Prostate gland (tissue), 2 donors: ENCODE measurements around the gene TOMM20. TPM values are rescaled to one million over a fixed set of nuclear protein-coding genes. Genes with fewer than 3 reads are reported as not detected.
"Not testable (repeated sequence)": the region's sequence is repeated elsewhere in the genome, so short reads cannot be mapped to it uniquely, and the experiment has no call there.

Experiments used
- DNase-seq: peaks from one replicate; pipeline ENCODE4 v3.0.0-alpha.2; 2019; ENCODE audit warnings: low spot score
- H3K27ac ChIP-seq, 2 donors: fragments of 200-600 bp; sonication (generic); 2 replicates each; pipeline ENCODE4 v1.5.1; 2017 to 2019
- H3K27me3 ChIP-seq: fragments of 200-600 bp; sonication (generic); replicated peaks from 2 replicates; pipeline ENCODE4 v1.5.1; 2019; ENCODE audit not compliant: insufficient read depth
- H3K36me3 ChIP-seq, 2 donors: fragments of 200-600 bp; sonication (generic); 1 replicate in 1 of 2; 2 replicates in 1 of 2; pipeline versions ENCODE4 v1.5.1 to v1.8.1; 2017 to 2019
- H3K4me1 ChIP-seq: fragments of 200-600 bp; sonication (generic); replicated peaks from 2 replicates; pipeline ENCODE4 v1.5.1; 2019
- H3K4me3 ChIP-seq, 2 donors: fragments of 200-600 bp; sonication (generic); 2 replicates each; pipeline ENCODE4 v1.5.1; 2017 to 2019
- H3K9me3 ChIP-seq: fragments of 200-600 bp; sonication (generic); 2 replicates; pipeline ENCODE4 v1.5.1; 2017
- POLR2A ChIP-seq: fragments of 450-650 bp; IDR thresholded peaks from one replicate; pipeline ENCODE4 v1.6.1; 2016; ENCODE audit warnings: antibody characterized with exemption, mild to moderate bottlenecking
- POLR2AphosphoS5 ChIP-seq: sonication (generic); formaldehyde crosslinking; IDR thresholded peaks from one replicate; pipeline ENCODE4 v1.6.1; 2017; ENCODE audit warnings: antibody characterized with exemption
- WGBS: methylation state at CpG from one replicate; pipeline ENCODE4 v1.1.5; 2018; 5-methylcytosine and 5-hydroxymethylcytosine counted together
- intact Hi-C: fragments of 100-400 bp; cut with DNase I; formaldehyde crosslinking; loops from one replicate; pipeline ENCODE4 v1.14.2; 2022
- total RNA-seq, 2 donors: library from RNA; depleted of rRNA; stranded (reverse); fragments of >200 nt; gene quantifications; one replicate each; pipeline ENCODE4 v1.1.0, GENCODE V29; 2016
- TF ChIP-seq, protein P1 (sequence below), 4 experiments: fragments of 200-600 bp in 2 of 4; fragments of 450-650 bp in 2 of 4; sonication (generic) in 2 of 4; IDR thresholded peaks; 1 replicate in 3 of 4; 2 replicates in 1 of 4; pipeline ENCODE4 v1.5.1; 2016 to 2019; ENCODE audit warnings: antibody characterized with exemption in 4 of 4, mild to moderate bottlenecking in 2 of 4, moderate library complexity in 2 of 4

Gene TOMM20
- total RNA-seq, 2 donors from 2014 or later: 77.1 to 135 TPM

DNA sequence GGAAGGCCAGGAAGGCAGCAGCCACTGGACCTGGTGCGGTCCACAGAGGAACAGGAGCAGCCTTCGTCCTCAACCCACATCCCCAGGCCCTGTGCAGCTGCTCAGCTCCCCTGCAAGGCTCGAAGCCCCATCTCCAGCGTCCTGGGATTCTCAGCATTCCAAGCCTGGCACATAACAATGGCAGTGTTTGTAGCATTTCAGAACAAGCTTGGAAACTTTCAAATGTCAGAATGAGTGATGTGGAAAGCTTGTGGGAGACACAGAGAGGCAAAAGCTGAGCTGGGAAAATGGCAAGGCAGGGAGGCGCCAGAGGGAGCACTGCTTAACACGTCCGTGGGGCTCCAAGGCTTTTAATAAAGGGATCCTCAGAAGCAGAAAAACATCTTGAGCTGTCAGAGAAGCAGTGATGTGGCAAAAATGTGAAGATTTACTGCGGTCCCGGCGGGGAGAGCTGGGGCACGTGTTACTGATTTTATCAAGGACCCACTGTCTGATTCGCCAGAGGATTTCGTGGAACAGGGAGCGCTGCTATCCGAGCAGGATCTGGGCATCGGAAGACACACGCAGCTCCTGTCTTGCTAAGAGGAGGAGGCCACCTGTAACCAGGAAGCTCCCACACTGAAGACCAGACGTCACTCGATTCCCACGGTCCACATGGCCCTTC, 38.1 kb downstream of the TOMM20 start:
- intact Hi-C loops: loop anchor here (5.0 kb wide), 1 partner anchor 327 kb away; no protein-coding TSS in a partner anchor
- no peaks in the 10 kb centered on the region for H3K36me3 ChIP-seq
- no peaks in the 10 kb centered on the region for H3K4me1 ChIP-seq
- TF ChIP-seq, protein P1, sequence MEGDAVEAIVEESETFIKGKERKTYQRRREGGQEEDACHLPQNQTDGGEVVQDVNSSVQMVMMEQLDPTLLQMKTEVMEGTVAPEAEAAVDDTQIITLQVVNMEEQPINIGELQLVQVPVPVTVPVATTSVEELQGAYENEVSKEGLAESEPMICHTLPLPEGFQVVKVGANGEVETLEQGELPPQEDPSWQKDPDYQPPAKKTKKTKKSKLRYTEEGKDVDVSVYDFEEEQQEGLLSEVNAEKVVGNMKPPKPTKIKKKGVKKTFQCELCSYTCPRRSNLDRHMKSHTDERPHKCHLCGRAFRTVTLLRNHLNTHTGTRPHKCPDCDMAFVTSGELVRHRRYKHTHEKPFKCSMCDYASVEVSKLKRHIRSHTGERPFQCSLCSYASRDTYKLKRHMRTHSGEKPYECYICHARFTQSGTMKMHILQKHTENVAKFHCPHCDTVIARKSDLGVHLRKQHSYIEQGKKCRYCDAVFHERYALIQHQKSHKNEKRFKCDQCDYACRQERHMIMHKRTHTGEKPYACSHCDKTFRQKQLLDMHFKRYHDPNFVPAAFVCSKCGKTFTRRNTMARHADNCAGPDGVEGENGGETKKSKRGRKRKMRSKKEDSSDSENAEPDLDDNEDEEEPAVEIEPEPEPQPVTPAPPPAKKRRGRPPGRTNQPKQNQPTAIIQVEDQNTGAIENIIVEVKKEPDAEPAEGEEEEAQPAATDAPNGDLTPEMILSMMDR (IDR thresholded peaks at IDR 0.05): no peak
- TF ChIP-seq POLR2A (no peak), POLR2AphosphoS5 (no peak)
- H3K4me3 ChIP-seq: no peak overlapping the region
- no peak for DNase-seq
- H3K9me3 ChIP-seq: no peaks in the 10 kb centered on the region
- no peaks in the 10 kb centered on the region for H3K27me3 ChIP-seq
- 32% methylated on average over 20 of the region's 20 CpGs for WGBS
- no peak overlapping the region for H3K27ac ChIP-seq

DNA sequence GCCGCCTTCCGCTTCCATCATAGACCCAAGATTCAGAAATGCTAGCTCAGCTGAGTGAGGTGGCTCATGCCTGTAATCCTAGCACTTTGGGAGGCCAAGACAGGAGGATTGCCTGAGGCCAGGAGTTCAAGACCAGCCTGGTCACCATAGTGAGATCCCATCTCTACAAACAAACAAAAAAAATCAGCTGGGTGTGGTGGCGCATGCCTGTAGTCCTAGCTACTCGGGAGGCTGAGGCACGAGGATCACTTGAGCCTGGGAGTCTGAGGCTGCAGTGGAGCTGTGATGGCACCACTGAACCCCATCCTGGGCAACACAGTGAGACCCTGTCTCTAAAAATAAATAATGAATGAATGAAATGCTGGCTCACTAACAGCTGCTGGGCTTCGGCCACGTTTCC, 39.7 kb downstream of the TOMM20 start:
- DNase-seq: no peak
- WGBS: 95% methylated on average over 7 of the region's 7 CpGs
- Histone ChIP-seq H3K4me3 (no peak overlapping the region), H3K9me3 (no peaks in the 10 kb centered on the region), H3K4me1 (no peaks in the 10 kb centered on the region), H3K36me3 (no peaks in the 10 kb centered on the region), H3K27ac (no peak overlapping the region), H3K27me3 (no peaks in the 10 kb centered on the region)
- intact Hi-C loops: no loop called here
- TF ChIP-seq POLR2A: no peak
- TF ChIP-seq POLR2AphosphoS5: no peak
- TF ChIP-seq, protein P1 (IDR thresholded peaks at IDR 0.05): no peak

DNA sequence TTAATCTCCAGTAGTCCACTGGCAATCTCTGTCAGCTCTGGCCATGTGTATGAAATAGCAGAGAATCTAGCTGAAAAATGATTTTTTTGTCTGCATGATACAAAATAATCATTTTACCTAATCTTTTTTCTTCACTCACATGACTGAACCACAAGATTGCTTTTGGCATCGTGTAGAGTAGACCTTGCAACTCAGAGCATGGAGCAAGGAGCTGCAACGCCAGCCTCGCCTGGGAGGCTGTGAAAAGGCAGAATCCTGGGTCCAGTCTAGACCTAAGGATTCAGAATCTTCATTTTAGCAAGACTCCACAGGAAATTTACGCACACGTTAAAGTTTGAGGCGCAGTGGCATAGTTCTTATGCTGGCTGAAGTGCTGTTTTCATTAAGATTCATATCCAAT, 40.2 kb downstream of the TOMM20 start:
- DNase-seq: no peak
- Histone ChIP-seq H3K4me1 (no peaks in the 10 kb centered on the region), H3K27ac (no peak overlapping the region), H3K36me3 (no peaks in the 10 kb centered on the region), H3K9me3 (no peaks in the 10 kb centered on the region), H3K27me3 (no peaks in the 10 kb centered on the region), H3K4me3 (no peak overlapping the region)
- 83% methylated on average over 6 of the region's 6 CpGs for WGBS
- TF ChIP-seq, protein P1 (IDR thresholded peaks at IDR 0.05): no peak
- no peak for TF ChIP-seq POLR2A
- TF ChIP-seq POLR2AphosphoS5: no peak
- intact Hi-C loops: no loop called here

DNA sequence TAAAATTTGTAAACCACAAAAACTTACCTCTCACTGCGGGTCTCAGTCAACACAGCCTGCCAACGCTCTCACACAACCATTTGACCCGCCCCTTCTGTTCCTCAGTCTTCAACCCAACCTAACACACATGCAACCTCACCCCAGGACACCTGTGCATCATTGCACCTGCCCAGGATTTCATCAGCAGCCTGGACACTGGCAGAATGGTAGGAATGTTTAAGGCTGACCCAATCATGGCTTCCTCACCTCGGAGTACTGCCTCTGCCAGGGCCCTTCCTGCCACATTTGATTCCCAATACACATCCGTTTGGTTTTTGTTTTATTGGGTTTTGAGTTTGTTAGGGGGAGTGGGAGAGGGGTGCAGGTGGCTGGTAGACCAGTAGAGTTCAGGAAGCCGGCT, 40.7 kb downstream of the TOMM20 start:
- intact Hi-C loops: no loop called here
- Histone ChIP-seq H3K36me3 (no peaks in the 10 kb centered on the region), H3K27me3 (no peaks in the 10 kb centered on the region), H3K4me3 (no peak overlapping the region), H3K27ac (no peak overlapping the region), H3K9me3 (no peaks in the 10 kb centered on the region), H3K4me1 (peaks cover 4% of the 10 kb centered on the region)
- DNase-seq: no peak
- TF ChIP-seq POLR2A (no peak), POLR2AphosphoS5 (no peak)
- TF ChIP-seq, protein P1 (IDR thresholded peaks at IDR 0.05): no peak
- 89% methylated on average over 6 of the region's 6 CpGs for WGBS

DNA sequence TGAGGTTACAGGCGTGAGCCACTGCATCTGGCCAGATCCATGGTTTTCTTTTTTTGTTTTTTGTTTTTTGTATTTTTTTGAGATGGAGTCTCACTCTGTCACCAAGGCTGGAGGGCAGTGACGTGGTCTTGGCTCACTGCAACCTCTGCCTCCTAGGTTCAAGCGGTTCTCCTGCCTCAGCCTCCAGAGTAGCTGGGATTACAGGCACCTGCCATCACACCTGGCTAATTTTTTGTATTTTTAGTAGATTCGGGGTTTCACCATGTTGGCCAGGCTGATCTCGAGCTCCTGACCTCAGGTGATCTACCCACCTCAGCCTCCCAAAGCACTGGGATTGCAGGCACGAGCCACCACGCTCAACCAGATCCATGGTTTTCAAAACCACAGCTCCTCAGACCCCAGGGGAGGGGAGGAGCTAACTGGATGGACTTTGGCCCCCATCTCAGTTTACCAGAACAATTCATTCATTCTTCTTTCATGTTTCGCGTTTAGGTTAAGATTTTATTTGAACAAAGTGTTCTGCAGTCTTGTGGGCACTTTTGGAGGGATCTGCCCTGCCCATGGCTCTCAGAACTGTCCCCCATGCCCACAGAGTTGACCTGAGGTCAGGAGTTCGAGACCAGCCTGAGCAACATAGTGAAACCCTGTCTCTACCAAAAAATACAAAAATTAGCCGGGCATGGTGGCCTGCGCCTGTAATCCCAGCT, 43.1 kb downstream of the TOMM20 start:
- H3K27me3 ChIP-seq, H3K27ac ChIP-seq, H3K9me3 ChIP-seq, intact Hi-C loops, H3K4me1 ChIP-seq, DNase-seq, H3K36me3 ChIP-seq, H3K4me3 ChIP-seq: not testable (repeated sequence)
- WGBS: 92% methylated on average over 12 of the region's 12 CpGs

GRCh38 chr1:235080788-235081187, 47.8 kb downstream of the TOMM20 start:
- not testable (repeated sequence) for H3K4me3 ChIP-seq, DNase-seq, H3K36me3 ChIP-seq, H3K27me3 ChIP-seq, H3K9me3 ChIP-seq, H3K27ac ChIP-seq
- H3K4me1 ChIP-seq: peaks cover 11% of the 10 kb centered on the region
- intact Hi-C loops: loop anchor here (5.0 kb wide), 1 partner anchor 473 kb away; no protein-coding TSS in a partner anchor
- 92% methylated on average over 5 of the region's 5 CpGs for WGBS

GRCh38 chr1:235080297-235080657, 48.4 kb downstream of the TOMM20 start:
- peaks cover 14% of the 10 kb centered on the region for H3K4me1 ChIP-seq
- DNase-seq, H3K27me3 ChIP-seq, H3K36me3 ChIP-seq, H3K9me3 ChIP-seq, H3K4me3 ChIP-seq: not testable (repeated sequence)
- WGBS: 97% methylated on average over 4 of the region's 4 CpGs
- H3K27ac ChIP-seq: peak overlapping the region; percentile 52 to 70
- intact Hi-C loops: loop anchor here (5.0 kb wide), 1 partner anchor 473 kb away; no protein-coding TSS in a partner anchor
